Vagina (tissue), 2 donors: Measurements from ENCODE around the gene TUT4.

Experiments used
- CTCF ChIP-seq, 3 experiments: fragments of 450-650 bp in 2 of 3; fragments of 200-600 bp in 1 of 3; sonication (generic) in 1 of 3; IDR thresholded peaks; one replicate each; pipeline ENCODE4 v1.5.1; 2017 to 2019; ENCODE audit warnings: antibody characterized with exemption in 3 of 3, mild to moderate bottlenecking in 2 of 3, moderate library complexity in 2 of 3
- POLR2A ChIP-seq, 2 donors: fragments of 450-650 bp; IDR thresholded peaks; one replicate each; pipeline ENCODE4 v1.6.1; 2017; ENCODE audit warnings: antibody characterized with exemption in 2 of 2, mild to moderate bottlenecking in 2 of 2, moderate library complexity in 2 of 2
- POLR2AphosphoS5 ChIP-seq, 2 donors: sonication (generic); formaldehyde crosslinking; IDR thresholded peaks; one replicate each; pipeline ENCODE4 v1.9.0; 2017; ENCODE audit warnings: antibody characterized with exemption in 2 of 2, mild to moderate bottlenecking in 2 of 2, low read depth in 1 of 2; ENCODE audit not compliant: insufficient read depth in 1 of 2

GRCh38 chr1:52436817-52437216 is 116.1 kb downstream of the TUT4 start:
- no peak for TF ChIP-seq CTCF (IDR thresholded peaks at IDR 0.05)
- TF ChIP-seq POLR2A (IDR thresholded peaks at IDR 0.05) = no peak
- no peak for TF ChIP-seq POLR2AphosphoS5 (IDR thresholded peaks at IDR 0.05; ENCODE audit: insufficient read depth in 1 of 2, low read depth in 1 of 2)
